ENCODE results near the gene RASL11B.
A peak's percentile ranks its signal among the peaks of the same experiment; 100 is the strongest.

RASL11B gene

GRCh38 chr4:52844596-52844995, 17.5 kb upstream of the RASL11B start:
- DNase-seq (ENCODE audit: extremely low read depth, low read depth), result no peak
- TF ChIP-seq, protein P1, sequence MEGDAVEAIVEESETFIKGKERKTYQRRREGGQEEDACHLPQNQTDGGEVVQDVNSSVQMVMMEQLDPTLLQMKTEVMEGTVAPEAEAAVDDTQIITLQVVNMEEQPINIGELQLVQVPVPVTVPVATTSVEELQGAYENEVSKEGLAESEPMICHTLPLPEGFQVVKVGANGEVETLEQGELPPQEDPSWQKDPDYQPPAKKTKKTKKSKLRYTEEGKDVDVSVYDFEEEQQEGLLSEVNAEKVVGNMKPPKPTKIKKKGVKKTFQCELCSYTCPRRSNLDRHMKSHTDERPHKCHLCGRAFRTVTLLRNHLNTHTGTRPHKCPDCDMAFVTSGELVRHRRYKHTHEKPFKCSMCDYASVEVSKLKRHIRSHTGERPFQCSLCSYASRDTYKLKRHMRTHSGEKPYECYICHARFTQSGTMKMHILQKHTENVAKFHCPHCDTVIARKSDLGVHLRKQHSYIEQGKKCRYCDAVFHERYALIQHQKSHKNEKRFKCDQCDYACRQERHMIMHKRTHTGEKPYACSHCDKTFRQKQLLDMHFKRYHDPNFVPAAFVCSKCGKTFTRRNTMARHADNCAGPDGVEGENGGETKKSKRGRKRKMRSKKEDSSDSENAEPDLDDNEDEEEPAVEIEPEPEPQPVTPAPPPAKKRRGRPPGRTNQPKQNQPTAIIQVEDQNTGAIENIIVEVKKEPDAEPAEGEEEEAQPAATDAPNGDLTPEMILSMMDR (IDR thresholded peaks at IDR 0.05; ENCODE audit: low read depth, low read length), result no peak

- TF ChIP-seq, protein P1 (IDR thresholded peaks at IDR 0.05; ENCODE audit: low read depth, low read length), result no peak
- DNase-seq (ENCODE audit: extremely low read depth, low read depth), result no peak
Observed at GRCh38 chr4:52846502-52846901, 15.6 kb upstream of the RASL11B start.

DNA sequence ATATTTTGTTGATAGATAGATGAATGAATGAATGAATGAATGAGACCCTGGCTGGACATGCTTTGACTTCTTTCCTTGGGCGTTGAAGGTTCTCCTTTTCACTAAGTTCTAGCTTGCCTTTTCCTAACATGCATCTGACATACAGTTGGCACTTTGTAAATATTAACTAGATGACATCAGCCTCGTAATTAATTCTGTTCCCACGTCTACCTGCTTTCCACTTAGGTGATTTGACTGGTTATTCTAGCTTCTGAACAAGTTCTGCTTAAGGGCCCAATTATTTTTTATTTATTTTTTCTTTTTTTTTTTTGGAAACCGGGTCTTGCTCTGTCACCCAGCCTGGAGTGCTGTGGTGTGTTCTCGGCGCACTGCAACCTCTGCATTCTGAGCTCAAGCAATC, 13.9 kb upstream of the RASL11B start:
- TF ChIP-seq, protein P1 (IDR thresholded peaks at IDR 0.05; ENCODE audit: low read depth, low read length), result no peak
- no peak for DNase-seq (ENCODE audit: extremely low read depth, low read depth)

- TF ChIP-seq, protein P1 (IDR thresholded peaks at IDR 0.05; ENCODE audit: low read depth, low read length), result no peak
- DNase-seq (ENCODE audit: extremely low read depth, low read depth), result no peak
Observed at GRCh38 chr4:52850406-52851124, 11.6 kb upstream of the RASL11B start.

- no peak for DNase-seq (ENCODE audit: extremely low read depth, low read depth)
- TF ChIP-seq, protein P1 (IDR thresholded peaks at IDR 0.05; ENCODE audit: low read depth, low read length), result no peak
Observed at GRCh38 chr4:52852041-52852440, 10.1 kb upstream of the RASL11B start.

DNA sequence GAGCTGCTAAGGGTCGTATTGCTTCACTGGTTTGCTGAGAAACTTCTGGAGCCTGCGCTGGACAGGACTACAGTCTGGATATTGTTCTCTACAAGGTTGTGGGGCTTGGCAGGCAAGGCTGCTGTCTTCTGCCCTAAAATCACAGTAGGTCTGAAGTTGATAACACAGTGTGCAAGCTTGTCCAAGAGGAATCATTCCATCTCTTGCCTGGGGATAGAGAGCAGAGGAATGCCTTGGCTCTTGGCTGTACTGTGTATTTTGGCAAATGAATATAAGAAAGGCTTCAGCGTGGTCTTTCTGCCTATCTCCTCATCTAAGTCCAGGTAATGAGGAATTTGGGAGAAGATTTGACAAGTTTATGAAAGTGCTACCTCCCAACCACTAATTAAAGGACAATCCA, 9.4 kb upstream of the RASL11B start:
- TF ChIP-seq, protein P1 (IDR thresholded peaks at IDR 0.05; ENCODE audit: low read depth, low read length), result no peak
- no peak for DNase-seq (ENCODE audit: extremely low read depth, low read depth)

- peak; percentile 12 for DNase-seq (ENCODE audit: extremely low read depth, low read depth)
- TF ChIP-seq, protein P1 (IDR thresholded peaks at IDR 0.05; ENCODE audit: low read depth, low read length), result no peak
Observed at GRCh38 chr4:52853351-52853750, 8.8 kb upstream of the RASL11B start.

All from AG09319 (cell line).